Sciatic nerve (tissue), 2 donors: ENCODE data around the gene TMSB4X. TPM values are rescaled to one million over a fixed set of nuclear protein-coding genes. Genes with fewer than 3 reads are reported as not detected.
"Not testable (repeated sequence)": the region's sequence is repeated elsewhere in the genome, so short reads cannot be mapped to it uniquely, and the experiment has no call there.

Experiments
- ATAC-seq: fragments of 200-7000 bp; cut with Tn5 transposase; one replicate; pipeline ENCODE4 v1.9.1; 2020; ENCODE audit warnings: mild to moderate bottlenecking, moderate library complexity
- DNase-seq: peaks from one replicate; pipeline ENCODE4 v3.0.0-alpha.2; 2020; ENCODE audit warnings: low spot score
- intact Hi-C: fragments of 100-400 bp; cut with DNase I; formaldehyde crosslinking; loops from one replicate; pipeline ENCODE4 v1.14.2; 2022
- total RNA-seq: library from RNA; stranded (reverse); fragmentation: NEBNext Ultra II Directional; extraction: Animal tissue kit (Norgen Biotek cat#: 25700); gene quantifications from one replicate; pipeline ENCODE4 v1.2.1, GENCODE V29; 2021
- donor health status: DM: no; HTN: no; CAD: no.
- donor health status: DM: no; HTN: no; CAD: no.

TMSB4X gene
- total RNA-seq, 1 donor from 2014 or later = 3,078 TPM

GRCh38 chrX:12951595-12951975 is 23.3 kb upstream of the TMSB4X start:
- ATAC-seq = no peak
- intact Hi-C loops = loop anchor here (10.0 kb wide), 1 partner anchor 543 kb away; no protein-coding TSS in a partner anchor

GRCh38 chrX:12953420-12953819 is 21.5 kb upstream of the TMSB4X start:
- intact Hi-C loops = loop anchor here (10.0 kb wide), 1 partner anchor 541 kb away; no protein-coding TSS in a partner anchor
- no peak for ATAC-seq
- DNase-seq = no peak

More at GRCh38 chrX:12951595-12951975, 23.3 kb upstream of the TMSB4X start:
- DNase-seq = no peak

GRCh38 chrX:12954376-12954775 is 20.5 kb upstream of the TMSB4X start:
- ATAC-seq = no peak
- intact Hi-C loops = loop anchor here (10.0 kb wide), 1 partner anchor 540 kb away; no protein-coding TSS in a partner anchor

GRCh38 chrX:12954981-12955380 is 19.9 kb upstream of the TMSB4X start:
- intact Hi-C loops = loop anchor here (10.0 kb wide), 1 partner anchor 540 kb away; no protein-coding TSS in a partner anchor
- ATAC-seq (no peak), DNase-seq (no peak)

More at GRCh38 chrX:12954376-12954775, 20.5 kb upstream of the TMSB4X start:
- no peak for DNase-seq

- intact Hi-C loops = loop anchor here (10.0 kb wide), 1 partner anchor 539 kb away; no protein-coding TSS in a partner anchor
- ATAC-seq (peak; percentile 89), DNase-seq (peak; percentile 75)
These were observed 18.8 kb upstream of the TMSB4X start for GRCh38 chrX:12955882-12956703.

GRCh38 chrX:12956704-12957534 is 18.0 kb upstream of the TMSB4X start:
- no peak for DNase-seq
- intact Hi-C loops = loop anchor here (10.0 kb wide), 1 partner anchor 538 kb away; no protein-coding TSS in a partner anchor
- ATAC-seq = peak; percentile 66

GRCh38 chrX:12958059-12958458 is 16.9 kb upstream of the TMSB4X start:
- ATAC-seq (no peak), DNase-seq (no peak)
- intact Hi-C loops = loop anchor here (10.0 kb wide), 1 partner anchor 537 kb away; no protein-coding TSS in a partner anchor

- ATAC-seq (no peak), DNase-seq (no peak)
- intact Hi-C loops = loop anchor here (10.0 kb wide), 1 partner anchor 536 kb away; no protein-coding TSS in a partner anchor
These were observed 16.4 kb upstream of the TMSB4X start for GRCh38 chrX:12958461-12958860.

- no peak for ATAC-seq
- intact Hi-C loops = no loop called here
- DNase-seq = no peak
These were observed 13.7 kb upstream of the TMSB4X start for GRCh38 chrX:12961196-12961718.

GRCh38 chrX:12962041-12962504 is 12.8 kb upstream of the TMSB4X start:
- no peak for ATAC-seq
- no peak for DNase-seq
- intact Hi-C loops = no loop called here

GRCh38 chrX:12963210-12963850 is 11.6 kb upstream of the TMSB4X start:
- intact Hi-C loops, DNase-seq, ATAC-seq: not testable (repeated sequence)

GRCh38 chrX:12965131-12965940 is 9.6 kb upstream of the TMSB4X start:
- ATAC-seq = no peak
- intact Hi-C loops = no loop called here
- DNase-seq = no peak

GRCh38 chrX:12966151-12966550 is 8.8 kb upstream of the TMSB4X start:
- intact Hi-C loops = no loop called here
- ATAC-seq (no peak), DNase-seq (no peak)

- intact Hi-C loops = no loop called here
These were observed 7.0 kb upstream of the TMSB4X start for GRCh38 chrX:12967711-12968465.

GRCh38 chrX:12970691-12971202 is 4.2 kb upstream of the TMSB4X start:
- DNase-seq (no peak), ATAC-seq (peak; percentile 62)
- intact Hi-C loops = loop anchor here (10.0 kb wide), 1 partner anchor 514 kb away; no protein-coding TSS in a partner anchor

More at GRCh38 chrX:12967711-12968465, 7.0 kb upstream of the TMSB4X start:
- ATAC-seq = no peak
- DNase-seq = no peak

- intact Hi-C loops = loop anchor here (10.0 kb wide), 1 partner anchor 513 kb away; no protein-coding TSS in a partner anchor
These were observed 3.5 kb upstream of the TMSB4X start for GRCh38 chrX:12971282-12972003.

More at GRCh38 chrX:12971282-12972003, 3.5 kb upstream of the TMSB4X start:
- ATAC-seq (no peak), DNase-seq (no peak)
